ENCODE measurements around the gene ZCCHC24.

ZCCHC24 gene

GRCh38 chr10:79430325-79430905 is 15.0 kb downstream of the ZCCHC24 start:
- DNase-seq: no peak

- no peak for DNase-seq
These were observed 15.7 kb downstream of the ZCCHC24 start for GRCh38 chr10:79429751-79430150.

GRCh38 chr10:79427965-79428364 is 17.5 kb downstream of the ZCCHC24 start:
- no peak for DNase-seq

- DNase-seq: no peak
These were observed 20.3 kb downstream of the ZCCHC24 start for GRCh38 chr10:79425074-79425532.

GRCh38 chr10:79424221-79425073 is 21.0 kb downstream of the ZCCHC24 start:
- DNase-seq: no peak

GRCh38 chr10:79422178-79422892 is 23.1 kb downstream of the ZCCHC24 start:
- no peak for DNase-seq

- DNase-seq: no peak
These were observed 24.3 kb downstream of the ZCCHC24 start for GRCh38 chr10:79420974-79421688.

- DNase-seq: no peak
These were observed 26.4 kb downstream of the ZCCHC24 start for GRCh38 chr10:79418886-79419595.

GRCh38 chr10:79418274-79418673 is 27.1 kb downstream of the ZCCHC24 start:
- DNase-seq: no peak

GRCh38 chr10:79417731-79418130 is 27.7 kb downstream of the ZCCHC24 start:
- no peak for DNase-seq

- no peak for DNase-seq
These were observed 28.2 kb downstream of the ZCCHC24 start for GRCh38 chr10:79417266-79417665.

- no peak for DNase-seq
These were observed 28.7 kb downstream of the ZCCHC24 start for GRCh38 chr10:79416578-79417255.

- no peak for DNase-seq
These were observed 29.5 kb downstream of the ZCCHC24 start for GRCh38 chr10:79415736-79416577.

- no peak for DNase-seq
These were observed 30.7 kb downstream of the ZCCHC24 start for GRCh38 chr10:79414714-79415113.

- no peak for DNase-seq
These were observed 32.2 kb downstream of the ZCCHC24 start for GRCh38 chr10:79413196-79413595.

- DNase-seq: no peak
These were observed 32.9 kb downstream of the ZCCHC24 start for GRCh38 chr10:79412516-79412915.

GRCh38 chr10:79411546-79412495 is 33.6 kb downstream of the ZCCHC24 start:
- no peak for DNase-seq

- DNase-seq: no peak
These were observed 34.9 kb downstream of the ZCCHC24 start for GRCh38 chr10:79410315-79411094.

GRCh38 chr10:79409726-79410085 is 35.7 kb downstream of the ZCCHC24 start:
- DNase-seq: no peak
